SHP77 treated with DMSO at 0.1 percent for 48 hours (cell line): ENCODE results near the gene ARHGAP35.
"Not testable (repeated sequence)": the region's sequence is repeated elsewhere in the genome, so short reads cannot be mapped to it uniquely, and the experiment has no call there.

ENCODE experiments used
- DNase-seq: peaks from one replicate; lab custom pipeline; 2025; lab: John Stamatoyannopoulos, UW

ARHGAP35 gene

GRCh38 chr19:46860846-46861690, at the start of gene ARHGAP35:
Gene ARHGAP35 (plus strand): TSS chr19:46860997. CDS start chr19:46918676, 57,679 bp downstream.
- no peak for DNase-seq

GRCh38 chr19:46812977-46813838, 47.6 kb upstream of the ARHGAP35 start:
- no peak for DNase-seq

DNA sequence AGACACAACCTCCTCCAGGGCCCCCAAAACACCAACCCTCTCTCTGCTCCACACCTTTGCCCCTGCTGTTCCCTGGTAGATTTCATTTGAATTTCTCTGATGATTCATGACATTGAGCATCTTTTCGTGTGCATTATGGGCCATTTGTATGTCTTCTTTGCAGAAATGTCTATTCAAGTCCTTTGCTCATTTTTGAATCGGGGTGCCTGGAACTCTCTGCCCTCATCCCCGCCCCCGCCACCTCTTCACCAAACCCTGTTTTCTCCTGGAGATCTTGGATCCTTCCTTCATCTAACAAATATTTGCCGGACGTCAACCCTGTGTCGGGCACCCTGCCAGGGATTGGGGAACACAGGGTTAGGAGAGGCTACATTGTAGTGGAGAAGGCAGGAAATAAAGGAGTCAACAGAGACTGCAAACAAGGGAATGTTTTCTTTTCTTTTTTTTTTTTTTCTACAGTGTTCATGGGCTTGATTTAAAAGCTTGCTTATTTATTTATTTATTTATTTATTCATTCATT, 46.9 kb upstream of the ARHGAP35 start:
- peak; percentile 14 for DNase-seq

GRCh38 chr19:46815833-46816627, 44.8 kb upstream of the ARHGAP35 start:
- DNase-seq = no peak

DNA sequence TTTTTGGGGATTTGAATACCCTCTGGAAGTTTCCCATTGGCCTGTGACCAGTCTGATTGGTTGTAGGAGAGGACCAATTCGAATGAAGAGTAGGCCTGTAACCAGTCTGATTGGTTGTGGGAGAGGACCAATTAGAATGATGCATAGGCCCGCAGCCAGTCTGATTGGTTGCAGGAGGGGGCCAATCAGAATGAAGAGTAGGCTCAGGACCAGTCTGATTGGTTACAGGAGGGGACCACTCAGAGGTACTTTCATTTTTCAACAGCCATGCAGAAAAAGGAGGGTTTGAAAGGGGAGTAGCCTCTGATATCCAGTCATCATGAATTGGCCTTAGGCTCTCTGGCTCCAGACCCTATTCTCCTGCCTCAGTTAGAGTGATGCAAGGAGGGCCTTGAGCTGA, 42.0 kb upstream of the ARHGAP35 start:
- DNase-seq = peak; percentile 57

- DNase-seq = no peak
Observed at GRCh38 chr19:46821512-46822409, 39.0 kb upstream of the ARHGAP35 start.

DNA sequence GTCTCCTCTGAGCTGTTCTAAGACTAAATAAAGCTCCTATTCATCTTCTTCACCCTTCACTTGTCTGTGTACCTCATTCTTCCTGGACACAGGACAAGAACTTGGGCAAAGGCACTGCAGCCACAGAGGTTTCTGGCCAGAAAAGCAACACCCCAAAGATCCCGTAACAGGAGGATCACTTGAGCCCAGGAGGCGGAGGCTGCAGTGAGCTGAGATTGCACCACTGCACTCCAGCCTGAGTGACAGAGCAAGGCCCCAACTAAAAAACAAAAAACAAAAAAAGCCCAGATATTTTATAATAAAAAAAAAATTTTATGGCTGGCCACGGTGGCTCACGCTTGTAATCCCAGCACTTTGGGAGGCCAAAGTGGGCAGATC, 38.4 kb upstream of the ARHGAP35 start:
- DNase-seq = not testable (repeated sequence)

DNA sequence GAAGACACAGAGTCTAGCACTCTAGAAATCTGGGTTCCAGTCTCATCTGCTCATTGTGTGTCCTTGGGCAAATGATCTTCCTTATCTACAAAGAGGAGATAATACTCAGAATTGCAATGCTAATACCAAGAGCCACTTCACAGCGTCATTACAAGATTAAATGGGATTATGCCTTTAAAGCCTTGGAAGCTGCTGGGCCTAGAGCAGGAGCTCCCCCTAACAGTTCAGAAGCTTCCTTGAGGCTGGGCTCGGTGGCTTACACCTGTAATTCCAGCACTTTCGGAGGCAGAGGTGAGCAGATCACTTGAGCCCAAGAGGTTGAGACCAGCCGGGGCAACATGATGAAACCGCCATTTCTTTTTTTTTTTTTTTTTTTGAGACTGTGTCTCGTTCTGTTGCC, 37.7 kb upstream of the ARHGAP35 start:
- no peak for DNase-seq

DNA sequence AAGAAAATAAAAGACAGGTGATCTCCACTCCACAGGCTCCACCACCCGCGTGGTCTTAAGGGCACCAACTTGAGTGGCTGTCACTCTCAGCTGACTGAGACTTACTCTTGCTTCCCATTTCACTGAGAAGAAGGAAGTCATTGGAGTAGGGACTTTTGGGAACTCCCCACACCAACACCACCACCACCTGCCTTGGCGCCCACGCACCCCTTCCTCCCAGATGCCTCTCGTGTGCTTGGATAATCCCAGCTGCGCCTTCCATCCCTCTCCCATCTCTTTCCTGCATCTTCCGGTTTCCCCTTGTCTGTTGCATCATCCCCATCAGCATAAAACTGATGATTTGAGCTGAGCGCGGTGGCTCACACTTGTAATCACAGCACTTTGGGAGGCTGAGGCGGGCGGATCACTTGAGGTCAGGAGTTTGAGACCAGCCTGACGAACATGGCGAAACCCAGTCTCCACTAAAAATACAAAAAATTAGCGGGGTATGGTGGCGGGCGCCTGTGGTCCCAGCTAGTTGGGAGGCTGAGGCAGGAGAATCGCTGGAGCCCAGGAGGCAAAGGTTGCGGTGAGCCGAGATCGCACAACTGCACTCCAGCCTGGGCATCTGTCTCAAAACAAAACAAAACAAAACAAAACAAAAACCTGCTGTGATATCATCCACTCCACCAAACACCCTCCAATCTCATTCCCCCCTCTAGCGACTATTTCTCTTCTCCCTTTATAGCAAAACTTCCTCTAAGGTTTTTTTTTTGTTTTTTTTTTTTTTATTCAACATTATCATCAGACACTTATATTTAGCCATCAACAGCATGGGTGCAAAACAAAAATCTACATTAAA, 35.7 kb upstream of the ARHGAP35 start:
- no peak for DNase-seq

- no peak for DNase-seq
Observed at GRCh38 chr19:46825731-46826055, 35.1 kb upstream of the ARHGAP35 start.

DNA sequence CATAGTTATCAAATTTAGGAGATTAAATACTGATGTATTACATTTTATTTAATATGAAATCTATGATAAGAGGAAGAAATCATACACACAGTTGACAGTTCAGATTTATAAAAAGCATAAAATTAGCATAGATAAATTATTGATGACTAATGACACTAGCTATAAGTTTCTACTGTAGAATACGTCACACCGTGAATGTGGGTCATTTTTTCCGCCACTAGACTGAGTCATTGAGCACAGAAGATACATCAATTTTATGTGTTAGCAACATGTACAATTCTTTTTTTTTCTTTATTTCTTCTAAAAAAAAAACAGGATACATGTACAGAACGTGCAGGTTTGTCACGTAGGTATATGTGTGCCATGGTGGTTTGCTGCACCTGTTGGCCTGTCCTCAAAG, 32.3 kb upstream of the ARHGAP35 start:
- DNase-seq = no peak

- no peak for DNase-seq
Observed at GRCh38 chr19:46830864-46831263, 29.9 kb upstream of the ARHGAP35 start.

DNA sequence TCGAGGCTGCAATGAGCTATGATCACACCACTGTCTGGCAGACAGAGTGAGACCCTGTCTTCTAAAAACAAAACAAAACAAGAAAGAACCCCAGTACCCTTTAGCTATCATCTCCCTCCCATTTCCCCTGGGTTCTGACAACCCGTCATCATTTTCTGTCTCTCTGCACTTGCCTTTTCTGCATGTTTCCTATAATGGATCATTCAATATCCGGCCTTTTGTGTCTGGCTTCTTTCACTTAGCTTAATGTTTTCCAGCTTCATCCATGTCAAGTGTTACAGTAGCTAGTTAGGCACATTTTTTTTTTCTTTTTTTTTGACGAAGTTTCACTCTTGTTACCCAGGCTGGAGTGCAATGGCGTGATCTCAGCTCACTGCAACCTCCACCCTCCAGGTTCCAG, 26.7 kb upstream of the ARHGAP35 start:
- no peak for DNase-seq

DNA sequence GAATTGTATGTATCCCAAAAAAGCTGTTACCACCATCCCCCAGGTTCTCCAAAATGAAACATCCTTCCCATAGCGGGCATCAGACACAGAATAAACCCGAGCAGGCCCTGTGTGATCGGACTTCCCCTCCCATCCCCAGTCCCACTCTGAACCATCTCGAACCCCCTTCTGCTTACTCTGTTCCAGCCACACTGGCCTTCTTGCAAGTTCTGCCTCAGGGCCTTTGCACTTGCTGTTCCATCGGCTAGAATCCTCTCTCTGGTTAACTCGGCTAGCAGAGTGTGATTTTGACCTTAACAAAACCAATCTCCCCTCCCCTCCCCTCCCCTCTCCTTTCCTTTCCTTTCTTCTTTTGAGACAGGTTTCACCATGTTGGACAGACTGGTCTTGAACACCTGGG, 25.8 kb upstream of the ARHGAP35 start:
- no peak for DNase-seq

- DNase-seq = no peak
Observed at GRCh38 chr19:46838160-46838559, 22.6 kb upstream of the ARHGAP35 start.

DNA sequence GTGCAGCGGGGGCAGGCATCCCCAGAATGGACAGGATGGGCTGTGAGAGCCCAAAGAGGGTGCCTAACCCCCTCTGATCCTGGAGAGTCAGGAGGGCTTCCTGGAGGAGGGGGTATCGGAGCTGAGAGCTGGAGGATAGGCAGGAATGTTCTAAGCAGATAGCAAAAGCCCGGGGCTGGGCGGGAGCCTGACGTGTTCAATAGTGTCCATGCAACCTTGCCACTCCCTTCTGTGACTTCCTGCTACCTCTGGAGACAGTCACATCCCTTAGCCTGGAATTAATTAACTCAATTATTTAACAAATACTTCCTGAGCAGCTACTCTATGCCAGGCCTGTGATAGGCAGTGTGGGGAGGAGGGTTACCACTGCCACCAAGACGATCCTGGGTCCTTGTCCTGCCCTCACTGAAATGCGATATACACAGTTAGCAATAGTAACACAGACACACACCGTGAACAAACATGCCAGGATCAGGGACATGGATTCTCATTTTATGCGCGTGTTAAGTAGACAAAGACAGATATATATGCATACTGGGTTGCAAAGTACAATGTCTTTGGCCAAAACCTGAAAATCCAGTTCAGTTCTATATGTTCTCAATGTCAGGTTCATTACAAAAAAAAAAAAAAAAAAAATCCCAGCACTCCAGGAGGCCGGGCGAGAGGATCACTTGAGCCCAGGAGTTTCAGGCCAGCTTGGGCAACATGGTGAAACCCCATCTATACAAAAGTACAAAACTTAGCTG, 20.9 kb upstream of the ARHGAP35 start:
- no peak for DNase-seq

- DNase-seq = peak; percentile 25
Observed at GRCh38 chr19:46840498-46840942, 20.3 kb upstream of the ARHGAP35 start.

DNA sequence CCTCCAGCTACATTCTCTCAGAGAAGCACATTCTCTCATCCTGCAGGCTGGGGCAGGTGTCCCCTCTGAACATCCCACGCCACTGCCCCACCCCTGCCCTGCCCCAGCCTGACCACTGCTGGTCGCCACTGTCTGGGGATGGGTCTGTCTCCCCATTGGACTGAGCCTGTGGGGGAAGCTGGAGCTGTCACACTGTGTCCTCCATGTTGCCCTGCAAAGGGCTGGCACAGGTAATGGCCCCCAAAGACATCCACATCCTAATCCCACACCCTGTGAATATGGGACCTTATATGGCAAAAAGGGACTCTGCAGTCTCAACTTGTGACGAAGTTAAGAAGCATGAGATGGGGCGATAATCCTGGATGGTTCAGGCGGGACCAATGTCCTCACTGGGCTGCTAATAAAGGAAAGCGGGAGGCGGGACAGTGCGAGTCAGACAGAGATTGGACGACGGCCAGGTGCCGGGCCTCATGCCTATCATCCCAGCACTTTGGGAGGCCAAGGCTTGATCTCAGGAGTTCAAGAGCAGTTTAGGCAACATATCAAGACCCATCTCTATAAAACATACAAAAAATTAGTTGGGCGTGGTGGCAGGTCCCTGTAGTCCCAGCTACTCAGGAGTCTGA, 19.2 kb upstream of the ARHGAP35 start:
- no peak for DNase-seq

GRCh38 chr19:46842791-46843190, 18.0 kb upstream of the ARHGAP35 start:
- DNase-seq = no peak
